G401.6 (cell line): ENCODE results near the gene CDC25C.

Source experiments
- FAIRE-seq: peaks from 2 replicates; lab custom pipeline; 2012; peaks lifted over from hg19 to GRCh38; lab: Jason Lieb, UNC

CDC25C gene

GRCh38 chr5:138331449-138332368 is at the start of gene CDC25C:
Gene CDC25C (minus strand): TSS chr5:138331804. CDS start chr5:138331180, 624 bp downstream.
- FAIRE-seq, result peak; percentile 99

DNA sequence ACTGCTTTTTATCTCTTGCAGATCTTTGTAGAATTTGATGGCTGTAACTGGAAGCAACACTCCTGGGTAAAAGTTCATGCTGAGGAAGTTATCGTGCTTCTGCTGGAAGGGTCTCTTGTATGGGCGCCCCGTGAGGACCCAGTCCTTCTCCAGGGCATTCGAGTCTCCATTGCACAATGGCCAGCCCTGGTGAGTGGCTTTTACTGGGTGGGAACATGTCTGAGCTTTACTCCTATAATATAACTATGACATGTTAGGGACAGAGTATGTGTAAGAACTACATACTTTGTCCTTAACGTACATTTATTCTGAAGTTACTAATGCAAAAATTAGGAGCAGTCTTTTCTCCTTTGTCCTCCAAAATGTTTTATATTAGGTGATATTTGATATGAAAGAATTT is 41.0 kb upstream of the CDC25C start:
- FAIRE-seq, result no peak

- no peak for FAIRE-seq
These were observed 40.6 kb upstream of the CDC25C start for GRCh38 chr5:138372225-138372624.

GRCh38 chr5:138371454-138371853 is 39.9 kb upstream of the CDC25C start:
- FAIRE-seq, result no peak

DNA sequence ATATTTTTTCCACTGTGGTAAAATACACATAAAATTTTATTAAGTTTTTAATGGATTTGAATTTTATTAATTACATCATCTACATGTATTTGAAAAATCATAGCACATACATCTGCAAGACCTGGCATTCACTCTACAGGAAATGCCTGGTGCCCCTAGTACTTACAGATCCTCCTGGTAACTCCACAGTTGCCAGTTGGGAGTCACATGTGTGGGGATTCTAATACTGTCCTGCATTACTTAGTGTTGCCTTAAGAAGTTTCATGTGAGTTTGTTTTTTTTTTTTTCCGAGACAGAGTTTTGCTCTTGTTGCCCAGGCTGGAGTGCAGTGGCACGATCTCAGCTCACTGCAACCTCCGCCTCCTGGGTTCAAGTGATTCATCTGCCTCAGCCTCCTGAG is 38.9 kb upstream of the CDC25C start:
- FAIRE-seq, result no peak

DNA sequence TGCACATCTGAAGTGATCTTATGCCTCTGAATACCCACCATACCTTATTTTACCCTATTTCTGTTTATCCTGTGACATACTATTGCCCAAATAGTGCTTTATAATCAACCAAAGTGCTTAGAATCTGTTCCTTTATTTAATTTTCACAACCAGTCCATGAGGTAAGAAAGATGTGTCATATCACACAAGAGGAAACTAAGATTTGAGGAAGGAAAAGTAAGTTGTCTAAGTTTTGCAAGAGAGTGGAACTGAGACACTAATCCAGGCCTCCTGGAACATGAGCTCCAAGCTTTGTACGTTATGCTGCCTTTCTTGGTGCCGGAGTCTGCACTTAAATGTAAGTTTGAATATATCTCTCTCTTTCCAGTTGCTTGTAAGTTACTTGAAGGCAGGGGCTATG is 38.1 kb upstream of the CDC25C start:
- no peak for FAIRE-seq

DNA sequence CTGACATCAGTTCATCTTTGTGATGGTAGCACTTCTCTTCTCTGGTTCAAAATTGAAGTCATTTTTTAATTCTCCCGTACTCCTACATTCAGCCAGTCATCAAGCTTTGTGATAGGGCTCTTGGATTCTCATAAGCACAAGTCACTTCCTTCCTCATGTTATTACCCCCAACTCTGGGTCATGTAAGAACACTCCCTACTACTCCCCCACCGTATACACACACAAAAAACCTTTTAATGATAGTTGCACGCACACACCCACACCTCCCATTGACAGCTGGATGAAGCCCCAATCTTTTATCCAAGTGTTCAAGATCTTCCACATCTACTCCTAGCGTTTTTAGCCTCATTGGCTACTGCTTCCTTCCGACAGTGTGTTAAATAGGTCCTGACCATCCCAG is 37.7 kb upstream of the CDC25C start:
- FAIRE-seq, result no peak

DNA sequence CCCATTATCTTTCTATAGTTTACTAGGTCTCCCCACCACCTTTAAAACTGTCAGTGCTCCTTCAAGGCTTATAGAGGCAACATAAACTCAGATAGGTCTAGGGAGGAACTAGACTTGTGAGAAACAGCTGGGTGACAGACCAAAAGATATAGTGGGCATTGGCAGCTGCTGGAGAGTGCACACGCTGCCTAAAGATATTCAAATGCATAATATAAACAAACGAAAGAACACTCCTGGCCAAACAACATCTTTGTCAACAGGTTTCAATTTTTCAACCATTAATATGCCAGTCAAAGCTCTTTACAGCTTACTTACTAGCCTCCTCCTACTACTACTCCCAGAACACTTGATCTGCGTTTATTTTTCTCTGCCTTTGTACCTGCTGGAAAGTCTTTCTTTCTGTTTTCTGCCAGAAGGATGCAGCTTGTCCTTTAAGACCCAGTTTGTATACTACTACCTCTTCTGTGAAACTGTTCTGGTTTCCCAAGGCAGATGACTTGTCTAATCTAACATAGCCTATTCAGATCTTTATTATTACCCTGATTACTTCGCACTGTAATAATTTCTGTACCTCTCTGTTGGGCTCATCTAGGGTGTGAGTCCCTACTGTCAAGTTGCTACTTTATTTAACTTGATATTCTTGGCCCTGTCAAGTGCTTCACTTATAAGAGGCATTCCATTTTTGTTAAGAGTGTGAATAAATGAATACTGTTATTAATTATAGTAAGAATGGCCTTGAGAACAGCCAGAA is 35.2 kb upstream of the CDC25C start:
- FAIRE-seq, result no peak

DNA sequence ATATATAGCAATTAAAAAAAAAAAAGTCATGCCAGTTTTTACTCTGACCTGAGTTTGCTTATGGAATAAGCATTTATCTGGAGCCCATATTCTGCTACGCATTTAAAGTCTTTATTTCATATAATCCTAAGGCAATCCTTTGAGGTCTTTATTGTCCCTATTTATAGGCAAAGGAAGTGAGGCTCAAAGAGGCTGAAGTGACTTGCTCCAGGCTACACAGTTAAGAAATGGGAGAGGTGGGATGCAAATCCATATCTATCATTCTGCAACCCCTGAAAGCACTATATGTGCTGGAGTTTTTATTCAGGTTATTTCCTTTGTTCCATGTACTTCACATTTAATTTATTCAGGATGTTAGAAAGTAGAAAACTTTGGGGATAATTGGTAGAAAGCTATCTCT is 33.0 kb upstream of the CDC25C start:
- no peak for FAIRE-seq

DNA sequence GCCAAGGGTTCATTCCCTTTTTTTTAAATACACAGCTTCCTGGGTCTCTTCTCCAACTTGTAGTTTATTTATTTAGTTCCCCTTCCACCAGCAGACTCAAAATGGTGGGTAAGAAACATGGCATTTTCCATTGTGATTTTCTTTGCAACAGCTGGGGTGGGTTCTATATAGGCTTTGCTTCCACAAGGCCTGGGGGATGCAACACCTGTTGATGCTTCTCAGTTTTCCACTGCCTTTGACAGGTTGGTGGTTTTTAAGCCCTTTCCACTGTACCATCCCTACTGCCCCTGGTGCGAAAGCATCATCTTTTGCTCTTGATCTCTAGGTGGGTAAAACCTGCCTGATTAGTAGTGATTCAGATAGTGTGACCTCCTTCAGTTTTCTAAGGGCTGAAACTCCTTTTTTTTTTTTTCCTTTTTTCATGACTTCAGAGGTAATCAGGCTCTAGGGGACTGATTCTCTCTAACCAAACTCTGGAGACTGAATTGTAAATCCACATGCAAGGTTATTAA is 29.4 kb upstream of the CDC25C start:
- FAIRE-seq, result no peak

DNA sequence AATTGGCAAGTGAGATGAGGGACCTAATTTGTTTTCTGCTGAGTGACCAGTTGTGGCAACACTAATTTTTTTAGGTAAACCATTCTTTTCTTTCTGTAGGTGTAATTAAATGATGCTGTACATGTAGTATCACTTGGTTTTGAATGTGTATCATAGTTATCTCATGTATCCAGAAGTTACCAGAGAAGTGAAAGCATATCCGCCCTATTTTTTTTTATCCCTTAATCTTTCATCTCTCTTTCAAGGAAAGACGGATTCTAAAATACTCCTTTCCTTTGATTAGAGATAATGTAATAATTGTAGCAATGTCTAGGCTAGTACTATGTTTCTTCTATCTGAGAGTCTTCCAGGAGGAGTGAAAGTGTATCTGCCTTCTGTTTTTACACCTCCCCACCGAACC is 28.0 kb upstream of the CDC25C start:
- FAIRE-seq, result no peak

DNA sequence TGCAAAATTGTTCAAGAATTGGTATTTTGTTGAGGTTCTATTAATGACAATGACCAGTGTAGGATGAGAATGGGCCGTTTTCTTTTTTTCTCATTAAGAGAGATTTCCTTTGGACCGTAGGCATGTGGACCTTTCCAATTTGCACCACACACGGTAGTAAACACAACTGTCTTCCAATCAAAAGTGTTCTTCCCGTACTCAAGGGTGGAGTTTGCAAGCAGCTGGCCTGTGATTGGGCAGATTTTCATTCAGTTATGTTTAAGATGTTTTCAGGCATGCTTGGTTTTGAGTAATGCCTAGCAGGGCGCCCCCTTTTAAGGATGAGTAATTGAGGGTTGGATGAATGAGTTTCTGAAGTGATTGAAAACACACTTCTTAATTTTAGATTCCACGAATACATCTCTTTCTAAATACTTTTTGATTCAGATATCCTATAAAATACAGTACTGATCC is 23.3 kb upstream of the CDC25C start:
- FAIRE-seq, result peak; percentile 69

GRCh38 chr5:138354387-138354786 is 22.8 kb upstream of the CDC25C start:
- no peak for FAIRE-seq

GRCh38 chr5:138353560-138354080 is 22.0 kb upstream of the CDC25C start:
- peak; percentile 52 for FAIRE-seq

GRCh38 chr5:138352722-138353559 is 21.3 kb upstream of the CDC25C start:
- no peak for FAIRE-seq

GRCh38 chr5:138352071-138352721 is 20.6 kb upstream of the CDC25C start, which contains the start of gene KDM3B:
Gene KDM3B (plus strand): TSS chr5:138352685. CDS start chr5:138352796, 111 bp downstream.
- FAIRE-seq, result no peak

- FAIRE-seq, result no peak
These were observed 19.9 kb upstream of the CDC25C start for GRCh38 chr5:138351517-138351916.

- FAIRE-seq, result no peak
These were observed 19.5 kb upstream of the CDC25C start for GRCh38 chr5:138351056-138351455.

DNA sequence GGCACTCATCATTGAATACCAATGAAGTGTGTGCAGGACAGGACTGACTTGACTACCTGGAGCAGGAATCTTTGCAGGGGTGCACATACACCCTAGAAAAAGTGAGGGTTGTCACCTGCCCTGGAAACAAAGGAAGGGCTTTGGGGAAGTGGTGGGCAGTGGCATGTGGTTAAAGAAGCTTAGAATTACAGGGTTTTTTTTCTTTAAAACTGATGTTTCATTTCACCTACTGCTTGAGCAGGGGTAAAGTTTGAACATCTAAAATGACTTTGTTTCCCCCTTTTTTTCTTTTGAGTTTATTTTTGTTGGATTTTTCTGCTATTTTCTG is 18.9 kb upstream of the CDC25C start:
- no peak for FAIRE-seq

DNA sequence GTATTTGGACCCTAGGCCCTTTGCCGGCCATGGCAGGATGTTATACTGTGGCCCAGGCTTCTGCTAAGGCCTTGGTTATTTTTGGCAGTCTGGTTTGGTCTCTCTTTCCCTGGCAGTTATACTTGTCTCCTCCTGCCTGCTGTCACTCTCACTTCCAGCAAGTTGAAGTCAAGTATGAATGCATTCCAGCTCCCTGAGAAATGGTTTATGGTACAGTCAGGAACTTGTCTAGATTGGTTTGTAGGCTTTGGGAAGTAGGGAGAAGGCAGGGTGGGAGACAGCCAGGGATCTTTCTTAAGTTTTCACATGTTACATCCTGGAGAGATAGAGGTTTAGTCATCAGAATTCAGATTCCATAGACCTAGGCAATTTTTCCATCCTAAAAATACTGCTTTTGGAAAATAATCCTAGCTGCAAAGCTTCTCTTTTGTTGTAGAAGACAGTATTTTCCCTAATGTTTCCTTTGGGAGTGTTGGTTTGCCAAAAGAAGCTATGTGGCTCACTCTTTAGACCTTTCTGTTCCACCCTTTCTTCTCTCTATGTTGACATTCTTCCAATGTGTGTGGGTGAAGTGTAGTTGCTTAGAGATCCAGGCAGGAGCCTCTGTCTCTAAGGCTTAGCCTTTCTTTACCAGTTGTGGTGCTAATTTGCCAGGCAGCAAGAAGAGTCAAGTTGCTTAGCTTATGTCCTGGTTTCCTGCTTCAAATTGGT is 18.4 kb upstream of the CDC25C start:
- FAIRE-seq, result no peak

DNA sequence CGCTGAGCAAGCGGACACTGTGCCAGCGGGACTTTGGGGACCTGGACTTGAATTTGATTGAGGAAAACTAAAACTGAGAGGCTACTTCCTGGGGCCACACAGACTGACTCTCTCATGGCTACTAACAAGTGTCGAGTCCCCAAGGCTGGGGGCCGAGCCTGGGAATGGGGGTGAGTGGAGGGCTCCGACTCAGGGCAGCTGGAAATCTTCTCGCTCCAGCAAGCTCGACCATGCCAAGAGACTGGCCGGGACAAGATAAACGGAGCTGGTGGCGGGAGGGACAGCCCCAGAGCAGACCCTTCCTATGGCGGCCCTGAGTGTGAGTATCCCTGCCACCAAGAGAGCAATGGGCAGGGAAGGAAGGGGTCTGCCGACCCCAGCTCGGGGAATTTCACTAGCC is 15.3 kb upstream of the CDC25C start:
- no peak for FAIRE-seq
